IMR-90 (cell line): ENCODE measurements around the gene NCR1. TPM values are rescaled to one million over a fixed set of nuclear protein-coding genes. Genes with fewer than 3 reads are reported as not detected.
"Not testable (repeated sequence)": the region's sequence is repeated elsewhere in the genome, so short reads cannot be mapped to it uniquely, and the experiment has no call there.

Experiments
- ATAC-seq: fragments of 200-7000 bp; cut with Tn5 transposase; 2 replicates; pipeline ENCODE4 v1.9.1; 2020; ENCODE audit warnings: low read depth, mild to moderate bottlenecking, moderate library complexity
- BruUV-seq: library from RNA; stranded (reverse); fragments of 400-500 nt; replicated peaks from 2 replicates; lab custom pipeline; 2021; lab: Mats Ljungman, UMichigan
- CTCF ChIA-PET: fragments of 300-600 bp; formaldehyde crosslinking; extraction: SDS; loops from one replicate; lab custom pipeline; 2021; ENCODE audit warnings: antibody characterized with exemption; lab: Yijun Ruan, JAX
- POLR2A ChIA-PET: fragments of 300-600 bp; sonication (Branson Sonifier 250); formaldehyde crosslinking; loops from one replicate; lab custom pipeline; 2022; ENCODE audit warnings: antibody characterized with exemption; ENCODE audit not compliant: unreplicated experiment; lab: Charles Lee
- DNase-seq: peaks from one replicate; pipeline ENCODE4 v3.0.0; 2013
- H2AFZ ChIP-seq: replicated peaks from 2 replicates; pipeline ENCODE3; 2013; ENCODE audit warnings: low read length, mild to moderate bottlenecking; ENCODE audit not compliant: poor library complexity
- H2AK5ac ChIP-seq: 2 replicates; pipeline ENCODE4 v1.6.1; 2013; ENCODE audit warnings: low read depth, low read length, inconsistent platforms
- H2AK9ac ChIP-seq: replicated peaks from 2 replicates; pipeline ENCODE3; 2013; ENCODE audit warnings: mild to moderate bottlenecking, low read depth, low read length, moderate library complexity; ENCODE audit not compliant: poor library complexity
- H2BK120ac ChIP-seq: 2 replicates; pipeline ENCODE4 v1.6.1; 2013; ENCODE audit warnings: low read depth, low read length, inconsistent platforms
- H2BK15ac ChIP-seq: 3 replicates; pipeline ENCODE4 v1.6.1; 2013; ENCODE audit warnings: low read depth, low read length, inconsistent platforms
- H2BK20ac ChIP-seq: 2 replicates; pipeline ENCODE4 v1.6.1; 2013; ENCODE audit warnings: low read depth, mild to moderate bottlenecking, inconsistent platforms, low read length, moderate library complexity
- H2BK5ac ChIP-seq: 2 replicates; pipeline ENCODE4 v1.6.1; 2013; ENCODE audit warnings: mild to moderate bottlenecking, low read depth, low read length, inconsistent platforms; ENCODE audit not compliant: poor library complexity, severe bottlenecking
- H3K14ac ChIP-seq: replicated peaks from 2 replicates; pipeline ENCODE4 v1.6.1; 2013; ENCODE audit warnings: low read depth, low read length, inconsistent platforms
- H3K18ac ChIP-seq: 2 replicates; pipeline ENCODE4 v1.6.1; 2013; ENCODE audit warnings: low read depth, low read length, control low read depth
- H3K23ac ChIP-seq: 2 replicates; pipeline ENCODE4 v1.6.1; 2013; ENCODE audit warnings: low read depth, low read length, inconsistent platforms
- H3K27ac ChIP-seq: 2 replicates; pipeline ENCODE4 v1.5.1; 2013; ENCODE audit warnings: mild to moderate bottlenecking, control low read depth, low read length; ENCODE audit not compliant: insufficient read depth
- H3K27me3 ChIP-seq: 2 replicates; pipeline ENCODE4 v1.6.1; 2013; ENCODE audit warnings: low read length; ENCODE audit not compliant: control insufficient read depth, insufficient read depth
- H3K36me3 ChIP-seq: 2 replicates; pipeline ENCODE4 v1.6.1; 2013; ENCODE audit warnings: low read length, mixed read lengths; ENCODE audit not compliant: control insufficient read depth, insufficient read depth
- H3K4ac ChIP-seq: 2 replicates; pipeline ENCODE4 v1.6.1; 2013; ENCODE audit warnings: low read depth, low read length, inconsistent platforms
- H3K4me1 ChIP-seq: 2 replicates; pipeline ENCODE4 v1.6.1; 2013; ENCODE audit warnings: low read length, mixed read lengths; ENCODE audit not compliant: control insufficient read depth, insufficient read depth
- H3K4me2 ChIP-seq: 2 replicates; pipeline ENCODE4 v1.6.1; 2013; ENCODE audit warnings: low read depth, mild to moderate bottlenecking, control low read depth, low read length, moderate library complexity
- H3K4me3 ChIP-seq: 2 replicates; pipeline ENCODE4 v1.5.1; 2013; ENCODE audit warnings: low read depth, mild to moderate bottlenecking, control low read depth, low read length, moderate library complexity; ENCODE audit not compliant: insufficient read depth
- H3K56ac ChIP-seq: 2 replicates; pipeline ENCODE4 v1.6.1; 2013; ENCODE audit warnings: low read length, inconsistent platforms; ENCODE audit not compliant: insufficient read depth; ENCODE audit errors: extremely low read depth
- H3K79me1 ChIP-seq, 2 experiments: 2 replicates each; pipeline ENCODE4 v1.6.1; 2013; ENCODE audit warnings: low read length in 2 of 2, inconsistent platforms in 1 of 2, low read depth in 1 of 2
- H3K9ac ChIP-seq: 2 replicates; pipeline ENCODE4 v1.6.1; 2013; ENCODE audit warnings: low read depth, low read length, control low read depth
- H3K9me1 ChIP-seq: 2 replicates; pipeline ENCODE4 v1.6.1; 2013; ENCODE audit warnings: low read length, inconsistent platforms; ENCODE audit not compliant: insufficient read depth
- H3K9me3 ChIP-seq: 2 replicates; pipeline ENCODE4 v1.6.1; 2013; ENCODE audit warnings: low read length; ENCODE audit not compliant: control insufficient read depth, insufficient read depth
- H4K20me1 ChIP-seq: 2 replicates; pipeline ENCODE4 v1.6.1; 2013; ENCODE audit warnings: low read length, inconsistent platforms; ENCODE audit not compliant: insufficient read depth
- H4K5ac ChIP-seq: 2 replicates; pipeline ENCODE4 v1.6.1; 2013; ENCODE audit warnings: mild to moderate bottlenecking, low read depth, low read length, control low read depth
- H4K8ac ChIP-seq, 2 experiments: 2 replicates each; pipeline ENCODE4 v1.6.1; 2013; ENCODE audit warnings: low read depth in 2 of 2, low read length in 2 of 2, control low read depth in 1 of 2, inconsistent platforms in 1 of 2
- H4K91ac ChIP-seq: 2 replicates; pipeline ENCODE4 v1.6.1; 2013; ENCODE audit warnings: low read depth, low read length, inconsistent platforms; ENCODE audit not compliant: insufficient read depth
- WGBS, 2 experiments: methylation state at CpG; one replicate each; pipeline versions ENCODE4 v1.1.5 to v1.1.7; 2013; ENCODE audit warnings: missing lambda C conversion rate in 2 of 2; ENCODE audit not compliant: insufficient read length in 1 of 2; ENCODE audit errors: extremely low coverage in 2 of 2; 5-methylcytosine and 5-hydroxymethylcytosine counted together
- dilution Hi-C: fragments of 300-500 bp; cut with HindIII; formaldehyde crosslinking; loops from one replicate; pipeline ENCODE4 v1.14.3; 2018; ENCODE audit warnings: low sequenced_read_pairs; ENCODE audit not compliant: unreplicated experiment
- in situ Hi-C: fragments of 300-500 bp; cut with MboI; formaldehyde crosslinking; loops from 3 replicates; pipeline ENCODE4 v1.14.3; 2019; ENCODE audit warnings: low sequenced_read_pairs, inconsistent platforms, mixed read lengths
- intact Hi-C: fragments of 100-400 bp; cut with micrococcal nuclease; formaldehyde crosslinking; loops from 2 replicates; pipeline ENCODE4 v1.10.0; 2022
- polyA plus RNA-seq, 3 experiments: library from polyadenylated mRNA; depleted of rRNA; stranded (reverse); fragments of >200 nt; gene quantifications; 2 replicates each; pipeline ENCODE4 v1.2.3, GENCODE V29; 2012; ENCODE audit warnings: low replicate concordance in 1 of 3
- total RNA-seq: library from RNA; depleted of rRNA; stranded (reverse); fragments of >200 nt; gene quantifications from 2 replicates; pipeline ENCODE4 v1.2.3, GENCODE V29; 2012

Gene NCR1
- total and polyA plus RNA-seq, 2 of the 4 experiments (the other 2 are of a cell fraction), result not detected

DNA sequence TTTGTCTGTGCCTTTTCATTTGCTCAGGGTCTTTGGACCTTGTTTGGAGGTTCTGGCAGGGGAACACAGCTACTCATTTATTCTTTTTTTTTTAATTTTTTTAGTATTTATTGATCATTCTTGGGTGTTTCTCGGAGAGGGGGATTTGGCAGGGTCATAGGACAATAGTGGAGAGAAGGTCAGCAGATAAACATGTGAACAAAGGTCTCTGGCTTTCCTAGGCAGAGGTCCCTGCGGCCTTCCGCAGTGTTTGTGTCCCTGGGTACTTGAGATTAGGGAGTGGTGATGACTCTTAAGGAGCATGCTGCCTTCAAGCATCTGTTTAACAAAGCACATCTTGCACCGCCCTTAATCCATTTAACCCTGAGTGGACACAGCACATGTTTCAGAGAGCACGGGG, 2.0 kb downstream of the NCR1 start:
- no CpG with 5 or more reads among the region's 5 CpGs for WGBS, 2 experiments
- H3K14ac ChIP-seq, H4K91ac ChIP-seq, H4K8ac ChIP-seq, dilution Hi-C loops, H3K4me2 ChIP-seq, H2AFZ ChIP-seq, H2BK15ac ChIP-seq, H3K27ac ChIP-seq, H3K56ac ChIP-seq, H3K27me3 ChIP-seq, DNase-seq, H4K20me1 ChIP-seq, H4K5ac ChIP-seq, H3K9me1 ChIP-seq, H2BK20ac ChIP-seq, H3K23ac ChIP-seq, BruUV-seq, H3K4me3 ChIP-seq, H3K4ac ChIP-seq, H2BK5ac ChIP-seq, CTCF ChIA-PET, POLR2A ChIA-PET, H3K18ac ChIP-seq, H3K4me1 ChIP-seq, H2AK5ac ChIP-seq, H3K36me3 ChIP-seq, ATAC-seq, H2BK120ac ChIP-seq, intact Hi-C loops, H3K9ac ChIP-seq, in situ Hi-C loops, H2AK9ac ChIP-seq, H3K79me1 ChIP-seq: not testable (repeated sequence)
- peaks cover 23% of the 10 kb centered on the region for H3K9me3 ChIP-seq
